Measurements from ENCODE around the gene MACROD2.

DNA sequence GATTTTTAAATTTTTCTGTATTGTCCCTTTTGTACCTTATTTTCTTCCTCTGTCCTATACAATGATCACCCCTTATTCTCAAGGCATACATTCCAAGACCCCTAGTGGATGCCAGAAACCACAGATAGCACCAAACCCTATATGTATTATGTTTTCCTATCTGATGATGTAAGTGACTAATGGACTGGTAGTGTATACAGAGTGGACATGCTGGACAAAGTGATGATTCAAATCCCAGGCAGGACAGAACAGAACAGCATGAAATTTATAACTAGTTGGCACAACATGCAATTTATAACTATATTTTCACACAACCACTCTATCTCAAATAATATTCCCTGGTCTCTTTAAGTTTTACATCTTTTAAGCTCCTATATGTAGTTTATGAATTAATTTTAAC lies 547.7 kb downstream of the MACROD2 start:
- TF ChIP-seq CTCF (IDR thresholded peaks at IDR 0.05) (no peak), POLR2A (IDR thresholded peaks at IDR 0.05) (no peak)
